ENCODE measurements around the gene TMEM108. TPM values are rescaled to one million over a fixed set of nuclear protein-coding genes. Genes with fewer than 3 reads are reported as not detected.

Gene TMEM108
- total and polyA plus RNA-seq, 2 experiments from 2014 or later = 7.4 to 15.3 TPM

DNA sequence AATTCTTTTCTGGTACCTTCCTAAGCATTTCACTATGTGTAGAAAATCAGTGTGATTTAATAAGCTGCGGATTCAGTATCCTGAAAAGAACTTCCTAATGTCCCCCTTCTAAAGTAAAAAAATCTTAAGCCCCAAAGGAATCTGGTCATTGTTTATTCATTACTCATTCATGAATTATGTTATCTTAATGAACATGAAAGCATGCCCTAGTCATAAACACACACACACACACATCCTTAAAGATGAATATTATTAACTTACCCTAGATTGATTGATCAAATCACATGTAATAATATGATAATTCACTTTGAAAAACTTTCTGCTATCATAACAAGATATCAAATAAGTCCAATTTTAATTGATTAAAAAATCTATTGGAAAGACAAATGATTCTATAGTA, 265.2 kb downstream of the TMEM108 start:
- ATAC-seq = no peak
- H3K36me3 ChIP-seq (ENCODE audit: insufficient read depth) = no peaks in the 10 kb centered on the region
- H3K27me3 ChIP-seq (ENCODE audit: insufficient read depth) = no peaks in the 10 kb centered on the region
- no peaks in the 10 kb centered on the region for H3K79me2 ChIP-seq (replicated peaks; ENCODE audit: insufficient read depth)
- DNase-seq (ENCODE audit: low spot score) = no peak
- Mint-ChIP-seq H3K36me3 (ENCODE audit: low read depth) (peaks cover 6% of the 10 kb centered on the region; the same call in 2 of the 3 replicates), H3K4me1 (peaks cover 6% of the 10 kb centered on the region), H3K9me3 (peaks cover 9% of the 10 kb centered on the region; the same call in 2 of the 3 replicates), H3K4me3 (no peak overlapping the region), H3K27ac (no peak overlapping the region), H3K27me3 (ENCODE audit: insufficient read depth, low read depth, poor library complexity) (no peaks in the 10 kb centered on the region)
- no peaks in the 10 kb centered on the region for H3K4me1 ChIP-seq (ENCODE audit: insufficient read depth)
- no peaks in the 10 kb centered on the region for H3K9me2 ChIP-seq (ENCODE audit: insufficient read depth)
- TF ChIP-seq EZH2phosphoT487 (IDR thresholded peaks at IDR 0.05; ENCODE audit: unreplicated experiment) = no peak
- TF ChIP-seq POLR2AphosphoS5 (IDR thresholded peaks at IDR 0.05; ENCODE audit: low read depth) = no peak
- no peak for TF ChIP-seq EZH2 (IDR thresholded peaks at IDR 0.05; ENCODE audit: low read depth, unreplicated experiment)
- TF ChIP-seq, protein P1, sequence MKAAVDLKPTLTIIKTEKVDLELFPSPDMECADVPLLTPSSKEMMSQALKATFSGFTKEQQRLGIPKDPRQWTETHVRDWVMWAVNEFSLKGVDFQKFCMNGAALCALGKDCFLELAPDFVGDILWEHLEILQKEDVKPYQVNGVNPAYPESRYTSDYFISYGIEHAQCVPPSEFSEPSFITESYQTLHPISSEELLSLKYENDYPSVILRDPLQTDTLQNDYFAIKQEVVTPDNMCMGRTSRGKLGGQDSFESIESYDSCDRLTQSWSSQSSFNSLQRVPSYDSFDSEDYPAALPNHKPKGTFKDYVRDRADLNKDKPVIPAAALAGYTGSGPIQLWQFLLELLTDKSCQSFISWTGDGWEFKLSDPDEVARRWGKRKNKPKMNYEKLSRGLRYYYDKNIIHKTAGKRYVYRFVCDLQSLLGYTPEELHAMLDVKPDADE (IDR thresholded peaks at IDR 0.05) = no peak
- H4K20me1 ChIP-seq (replicated peaks; ENCODE audit: insufficient read depth) = 0 out of 2 replicates have a peak, but pooled peaks cover 3% of the 10 kb centered on the region
- no peak overlapping the region for H3K4me2 ChIP-seq
- H3F3A ChIP-seq (replicated peaks; ENCODE audit: low read depth) = no peaks in the 10 kb centered on the region
- H3K4me3 ChIP-seq = no peak overlapping the region
- no peak overlapping the region for H2AFZ ChIP-seq
- H3K27ac ChIP-seq (ENCODE audit: low read depth) = no peak overlapping the region

DNA sequence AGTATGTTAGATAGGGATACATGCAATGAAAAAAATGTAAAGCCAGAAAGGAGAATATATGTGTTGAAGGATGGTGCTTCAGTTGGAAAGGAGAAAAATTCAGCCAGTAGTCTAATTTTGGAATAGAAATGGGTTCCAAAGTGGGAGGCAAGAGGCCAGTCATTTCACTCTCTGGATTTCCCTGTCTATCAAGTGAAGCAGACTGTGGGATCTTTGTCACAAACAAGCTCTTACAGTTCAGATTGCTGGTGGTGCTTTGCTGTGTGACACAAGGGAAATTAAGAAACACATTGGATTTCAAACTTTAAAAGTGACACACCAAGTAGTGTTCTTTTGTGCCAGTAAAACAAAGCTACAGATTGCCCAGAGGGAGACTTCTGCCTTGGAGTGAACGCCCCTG, 279.7 kb downstream of the TMEM108 start:
- peaks cover 6% of the 10 kb centered on the region; the same call in 2 of the 3 replicates for H3K9me3 Mint-ChIP-seq
- Histone ChIP-seq H3K4me3 (no peak overlapping the region), H3K27ac (ENCODE audit: low read depth) (no peak overlapping the region), H3K4me1 (ENCODE audit: insufficient read depth) (peaks cover 6% of the 10 kb centered on the region; the same call in 1 of the 2 replicates), H3K27me3 (ENCODE audit: insufficient read depth) (no peaks in the 10 kb centered on the region), H3K79me2 (replicated peaks; ENCODE audit: insufficient read depth) (no peaks in the 10 kb centered on the region), H3K36me3 (ENCODE audit: insufficient read depth) (no peaks in the 10 kb centered on the region), H3K4me2 (no peak overlapping the region), H3F3A (replicated peaks; ENCODE audit: low read depth) (no peaks in the 10 kb centered on the region), H2AFZ (no peak overlapping the region), H3K9me2 (ENCODE audit: insufficient read depth) (peaks cover 6% of the 10 kb centered on the region), H4K20me1 (replicated peaks; ENCODE audit: insufficient read depth) (no peaks in the 10 kb centered on the region)
- peaks cover 15% of the 10 kb centered on the region; the same call in 2 of the 3 replicates for H3K36me3 Mint-ChIP-seq (ENCODE audit: low read depth)
- ATAC-seq = no peak
- peaks cover 6% of the 10 kb centered on the region; the same call in 2 of the 3 replicates for H3K4me1 Mint-ChIP-seq
- no peaks in the 10 kb centered on the region for H3K27me3 Mint-ChIP-seq (ENCODE audit: insufficient read depth, low read depth, poor library complexity)
- no peak for DNase-seq (ENCODE audit: low spot score)
- no peak overlapping the region for H3K27ac Mint-ChIP-seq
- no peak overlapping the region for H3K4me3 Mint-ChIP-seq
- no peak for TF ChIP-seq EZH2phosphoT487 (IDR thresholded peaks at IDR 0.05; ENCODE audit: unreplicated experiment)
- TF ChIP-seq, protein P1 (IDR thresholded peaks at IDR 0.05) = no peak
- no peak for TF ChIP-seq STAT1 (IDR thresholded peaks at IDR 0.05; ENCODE audit: unreplicated experiment)
- no peak for TF ChIP-seq NANOG (IDR thresholded peaks at IDR 0.05; ENCODE audit: borderline replicate concordance)
- TF ChIP-seq, protein P2, sequence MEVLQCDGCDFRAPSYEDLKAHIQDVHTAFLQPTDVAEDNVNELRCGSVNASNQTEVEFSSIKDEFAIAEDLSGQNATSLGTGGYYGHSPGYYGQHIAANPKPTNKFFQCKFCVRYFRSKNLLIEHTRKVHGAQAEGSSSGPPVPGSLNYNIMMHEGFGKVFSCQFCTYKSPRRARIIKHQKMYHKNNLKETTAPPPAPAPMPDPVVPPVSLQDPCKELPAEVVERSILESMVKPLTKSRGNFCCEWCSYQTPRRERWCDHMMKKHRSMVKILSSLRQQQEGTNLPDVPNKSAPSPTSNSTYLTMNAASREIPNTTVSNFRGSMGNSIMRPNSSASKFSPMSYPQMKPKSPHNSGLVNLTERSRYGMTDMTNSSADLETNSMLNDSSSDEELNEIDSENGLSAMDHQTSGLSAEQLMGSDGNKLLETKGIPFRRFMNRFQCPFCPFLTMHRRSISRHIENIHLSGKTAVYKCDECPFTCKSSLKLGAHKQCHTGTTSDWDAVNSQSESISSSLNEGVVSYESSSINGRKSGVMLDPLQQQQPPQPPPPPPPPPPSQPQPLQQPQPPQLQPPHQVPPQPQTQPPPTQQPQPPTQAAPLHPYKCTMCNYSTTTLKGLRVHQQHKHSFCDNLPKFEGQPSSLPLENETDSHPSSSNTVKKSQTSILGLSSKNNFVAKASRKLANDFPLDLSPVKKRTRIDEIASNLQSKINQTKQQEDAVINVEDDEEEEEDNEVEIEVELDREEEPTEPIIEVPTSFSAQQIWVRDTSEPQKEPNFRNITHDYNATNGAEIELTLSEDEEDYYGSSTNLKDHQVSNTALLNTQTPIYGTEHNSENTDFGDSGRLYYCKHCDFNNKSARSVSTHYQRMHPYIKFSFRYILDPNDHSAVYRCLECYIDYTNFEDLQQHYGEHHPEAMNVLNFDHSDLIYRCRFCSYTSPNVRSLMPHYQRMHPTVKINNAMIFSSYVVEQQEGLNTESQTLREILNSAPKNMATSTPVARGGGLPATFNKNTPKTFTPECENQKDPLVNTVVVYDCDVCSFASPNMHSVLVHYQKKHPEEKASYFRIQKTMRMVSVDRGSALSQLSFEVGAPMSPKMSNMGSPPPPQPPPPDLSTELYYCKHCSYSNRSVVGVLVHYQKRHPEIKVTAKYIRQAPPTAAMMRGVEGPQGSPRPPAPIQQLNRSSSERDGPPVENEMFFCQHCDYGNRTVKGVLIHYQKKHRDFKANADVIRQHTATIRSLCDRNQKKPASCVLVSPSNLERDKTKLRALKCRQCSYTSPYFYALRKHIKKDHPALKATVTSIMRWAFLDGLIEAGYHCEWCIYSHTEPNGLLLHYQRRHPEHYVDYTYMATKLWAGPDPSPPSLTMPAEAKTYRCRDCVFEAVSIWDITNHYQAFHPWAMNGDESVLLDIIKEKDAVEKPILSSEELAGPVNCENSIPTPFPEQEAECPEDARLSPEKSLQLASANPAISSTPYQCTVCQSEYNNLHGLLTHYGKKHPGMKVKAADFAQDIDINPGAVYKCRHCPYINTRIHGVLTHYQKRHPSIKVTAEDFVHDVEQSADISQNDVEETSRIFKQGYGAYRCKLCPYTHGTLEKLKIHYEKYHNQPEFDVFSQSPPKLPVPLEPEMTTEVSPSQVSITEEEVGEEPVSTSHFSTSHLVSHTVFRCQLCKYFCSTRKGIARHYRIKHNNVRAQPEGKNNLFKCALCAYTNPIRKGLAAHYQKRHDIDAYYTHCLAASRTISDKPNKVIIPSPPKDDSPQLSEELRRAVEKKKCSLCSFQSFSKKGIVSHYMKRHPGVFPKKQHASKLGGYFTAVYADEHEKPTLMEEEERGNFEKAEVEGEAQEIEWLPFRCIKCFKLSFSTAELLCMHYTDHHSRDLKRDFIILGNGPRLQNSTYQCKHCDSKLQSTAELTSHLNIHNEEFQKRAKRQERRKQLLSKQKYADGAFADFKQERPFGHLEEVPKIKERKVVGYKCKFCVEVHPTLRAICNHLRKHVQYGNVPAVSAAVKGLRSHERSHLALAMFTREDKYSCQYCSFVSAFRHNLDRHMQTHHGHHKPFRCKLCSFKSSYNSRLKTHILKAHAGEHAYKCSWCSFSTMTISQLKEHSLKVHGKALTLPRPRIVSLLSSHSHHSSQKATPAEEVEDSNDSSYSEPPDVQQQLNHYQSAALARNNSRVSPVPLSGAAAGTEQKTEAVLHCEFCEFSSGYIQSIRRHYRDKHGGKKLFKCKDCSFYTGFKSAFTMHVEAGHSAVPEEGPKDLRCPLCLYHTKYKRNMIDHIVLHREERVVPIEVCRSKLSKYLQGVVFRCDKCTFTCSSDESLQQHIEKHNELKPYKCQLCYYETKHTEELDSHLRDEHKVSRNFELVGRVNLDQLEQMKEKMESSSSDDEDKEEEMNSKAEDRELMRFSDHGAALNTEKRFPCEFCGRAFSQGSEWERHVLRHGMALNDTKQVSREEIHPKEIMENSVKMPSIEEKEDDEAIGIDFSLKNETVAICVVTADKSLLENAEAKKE (CRISPR knock-in tag; IDR thresholded peaks at IDR 0.05) = no peak
- TF ChIP-seq, protein P3, sequence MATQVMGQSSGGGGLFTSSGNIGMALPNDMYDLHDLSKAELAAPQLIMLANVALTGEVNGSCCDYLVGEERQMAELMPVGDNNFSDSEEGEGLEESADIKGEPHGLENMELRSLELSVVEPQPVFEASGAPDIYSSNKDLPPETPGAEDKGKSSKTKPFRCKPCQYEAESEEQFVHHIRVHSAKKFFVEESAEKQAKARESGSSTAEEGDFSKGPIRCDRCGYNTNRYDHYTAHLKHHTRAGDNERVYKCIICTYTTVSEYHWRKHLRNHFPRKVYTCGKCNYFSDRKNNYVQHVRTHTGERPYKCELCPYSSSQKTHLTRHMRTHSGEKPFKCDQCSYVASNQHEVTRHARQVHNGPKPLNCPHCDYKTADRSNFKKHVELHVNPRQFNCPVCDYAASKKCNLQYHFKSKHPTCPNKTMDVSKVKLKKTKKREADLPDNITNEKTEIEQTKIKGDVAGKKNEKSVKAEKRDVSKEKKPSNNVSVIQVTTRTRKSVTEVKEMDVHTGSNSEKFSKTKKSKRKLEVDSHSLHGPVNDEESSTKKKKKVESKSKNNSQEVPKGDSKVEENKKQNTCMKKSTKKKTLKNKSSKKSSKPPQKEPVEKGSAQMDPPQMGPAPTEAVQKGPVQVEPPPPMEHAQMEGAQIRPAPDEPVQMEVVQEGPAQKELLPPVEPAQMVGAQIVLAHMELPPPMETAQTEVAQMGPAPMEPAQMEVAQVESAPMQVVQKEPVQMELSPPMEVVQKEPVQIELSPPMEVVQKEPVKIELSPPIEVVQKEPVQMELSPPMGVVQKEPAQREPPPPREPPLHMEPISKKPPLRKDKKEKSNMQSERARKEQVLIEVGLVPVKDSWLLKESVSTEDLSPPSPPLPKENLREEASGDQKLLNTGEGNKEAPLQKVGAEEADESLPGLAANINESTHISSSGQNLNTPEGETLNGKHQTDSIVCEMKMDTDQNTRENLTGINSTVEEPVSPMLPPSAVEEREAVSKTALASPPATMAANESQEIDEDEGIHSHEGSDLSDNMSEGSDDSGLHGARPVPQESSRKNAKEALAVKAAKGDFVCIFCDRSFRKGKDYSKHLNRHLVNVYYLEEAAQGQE (IDR thresholded peaks at IDR 0.05; ENCODE audit: unreplicated experiment) = no peak
- TF ChIP-seq CREB1 (CRISPR knock-in tag; IDR thresholded peaks at IDR 0.05; ENCODE audit: low read depth) = no peak
- no peak for TF ChIP-seq JUNB (IDR thresholded peaks at IDR 0.05; ENCODE audit: unreplicated experiment)
